Activated naive CD8-positive, alpha-beta T cell treated with anti-CD3 and anti-CD28 coated beads, Interleukin-2, amount 50 U/mL, for 24 hours (primary cell): ENCODE measurements around the gene TSPAN8.
"Not testable (repeated sequence)": the region's sequence is repeated elsewhere in the genome, so short reads cannot be mapped to it uniquely, and the experiment has no call there.

Experiments used
- ATAC-seq: fragments of 150-1000 bp; cut with Tn5 transposase; one replicate; pipeline ENCODE4 v1.10.0; 2021
- DNase-seq: peaks from one replicate; pipeline ENCODE4 v3.0.0; 2021
- H3K27ac Mint-ChIP-seq: one replicate; pipeline ENCODE4 v1.8.0; 2021; ENCODE audit warnings: mild to moderate bottlenecking, mixed read lengths
- H3K27me3 Mint-ChIP-seq: one replicate; pipeline ENCODE4 v1.8.0; 2021; ENCODE audit warnings: mixed read lengths
- H3K36me3 Mint-ChIP-seq: one replicate; pipeline ENCODE4 v1.8.0; 2021; ENCODE audit warnings: low read depth, mixed read lengths
- H3K4me1 Mint-ChIP-seq: one replicate; pipeline ENCODE4 v1.8.0; 2021; ENCODE audit warnings: mixed read lengths
- H3K4me3 Mint-ChIP-seq: one replicate; pipeline ENCODE4 v1.8.0; 2021; ENCODE audit warnings: mild to moderate bottlenecking, moderate library complexity, mixed read lengths
- H3K9me3 Mint-ChIP-seq: one replicate; pipeline ENCODE4 v1.8.0; 2021; ENCODE audit warnings: mixed read lengths

TSPAN8 gene

DNA sequence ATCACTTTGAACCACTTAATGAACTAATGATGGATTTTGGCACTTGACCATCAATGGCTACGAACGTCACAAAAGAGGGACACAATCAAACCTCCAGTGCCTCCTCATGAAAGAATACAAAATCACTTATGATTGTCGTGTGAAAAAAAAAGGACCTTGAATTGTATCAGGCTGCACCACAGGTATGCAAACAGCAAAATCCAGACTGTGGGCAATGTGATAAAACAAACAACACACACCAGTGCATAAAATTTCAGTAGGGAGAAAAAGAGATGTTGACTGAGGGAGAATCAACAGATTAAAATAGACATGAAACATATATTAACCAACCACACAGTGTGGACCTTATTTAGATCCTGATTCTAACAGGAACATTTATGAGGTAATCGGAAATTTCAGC is 2.6 kb downstream of the TSPAN8 start:
- H3K4me1 Mint-ChIP-seq = no peaks in the 10 kb centered on the region
- no peak overlapping the region for H3K27ac Mint-ChIP-seq
- H3K4me3 Mint-ChIP-seq = no peak overlapping the region
- DNase-seq (no peak), ATAC-seq (no peak)
- H3K27me3 Mint-ChIP-seq = no peaks in the 10 kb centered on the region
- no peaks in the 10 kb centered on the region for H3K36me3 Mint-ChIP-seq
- H3K9me3 Mint-ChIP-seq = no peaks in the 10 kb centered on the region

DNA sequence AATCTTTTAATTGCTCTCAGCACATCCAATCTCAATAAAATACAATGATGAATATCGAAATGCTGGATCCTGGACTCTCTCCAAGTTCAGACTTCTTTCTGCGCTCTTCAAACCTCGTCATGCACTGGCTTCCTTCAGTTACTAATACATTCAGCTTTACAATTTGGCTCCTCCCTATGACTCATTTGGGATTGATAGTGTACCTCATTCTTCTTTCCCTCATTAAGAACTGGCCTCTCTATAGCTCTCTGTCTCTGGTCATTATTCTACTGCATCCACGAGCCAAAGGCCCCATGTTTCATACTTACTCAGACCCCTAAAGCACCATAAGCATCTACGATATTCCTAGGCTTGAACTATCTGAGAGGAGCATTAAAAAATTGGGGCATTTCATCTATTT is 4.9 kb downstream of the TSPAN8 start:
- ATAC-seq (no peak), DNase-seq (no peak)
- no peak overlapping the region for H3K4me3 Mint-ChIP-seq
- no peaks in the 10 kb centered on the region for H3K36me3 Mint-ChIP-seq
- H3K27me3 Mint-ChIP-seq = no peaks in the 10 kb centered on the region
- no peaks in the 10 kb centered on the region for H3K4me1 Mint-ChIP-seq
- H3K9me3 Mint-ChIP-seq = no peaks in the 10 kb centered on the region
- H3K27ac Mint-ChIP-seq = no peak overlapping the region

DNA sequence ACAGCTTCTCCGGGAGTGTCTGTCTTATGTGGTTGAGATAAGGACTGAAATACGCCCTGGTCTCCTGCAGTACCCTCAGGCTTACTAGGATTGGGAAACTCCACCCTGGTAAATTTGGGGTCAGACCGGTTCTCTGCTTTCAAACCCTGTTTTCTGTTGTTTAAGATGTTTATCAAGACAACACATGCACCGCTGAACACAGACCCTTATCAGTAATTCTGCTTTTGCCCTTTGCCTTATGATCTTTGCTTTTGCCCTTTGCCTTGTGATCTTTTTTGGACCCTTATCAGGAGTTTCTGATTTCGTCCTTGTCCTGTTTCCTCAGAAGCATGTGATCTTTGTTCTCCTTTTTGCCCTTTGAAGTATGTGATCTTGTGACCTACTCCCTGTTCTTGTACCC is 7.8 kb downstream of the TSPAN8 start:
- H3K36me3 Mint-ChIP-seq = not testable (repeated sequence)

DNA sequence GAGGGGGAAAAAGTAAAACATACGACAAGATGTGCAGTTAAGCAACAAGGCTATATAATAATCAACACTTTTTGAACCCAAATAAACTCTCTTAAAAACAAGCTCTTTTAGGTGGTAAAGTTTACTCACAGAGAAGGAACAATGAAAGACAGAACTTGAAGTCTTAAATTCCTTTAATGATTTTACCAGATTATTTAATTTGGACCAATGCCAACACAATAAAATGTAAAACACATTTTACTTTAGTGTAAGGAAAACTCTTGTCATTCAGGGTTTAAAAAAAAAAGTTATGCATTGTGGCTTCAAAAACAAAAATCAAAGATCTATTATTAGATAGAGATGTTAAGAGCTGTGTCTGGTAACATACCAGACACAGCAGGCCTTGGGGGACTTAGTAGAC is 13.1 kb downstream of the TSPAN8 start:
- DNase-seq = no peak

More for the DNA sequence above, 7.8 kb downstream of the TSPAN8 start:
- not testable (repeated sequence) for H3K27ac Mint-ChIP-seq, H3K27me3 Mint-ChIP-seq, H3K4me1 Mint-ChIP-seq, H3K4me3 Mint-ChIP-seq, H3K9me3 Mint-ChIP-seq, ATAC-seq, DNase-seq

DNA sequence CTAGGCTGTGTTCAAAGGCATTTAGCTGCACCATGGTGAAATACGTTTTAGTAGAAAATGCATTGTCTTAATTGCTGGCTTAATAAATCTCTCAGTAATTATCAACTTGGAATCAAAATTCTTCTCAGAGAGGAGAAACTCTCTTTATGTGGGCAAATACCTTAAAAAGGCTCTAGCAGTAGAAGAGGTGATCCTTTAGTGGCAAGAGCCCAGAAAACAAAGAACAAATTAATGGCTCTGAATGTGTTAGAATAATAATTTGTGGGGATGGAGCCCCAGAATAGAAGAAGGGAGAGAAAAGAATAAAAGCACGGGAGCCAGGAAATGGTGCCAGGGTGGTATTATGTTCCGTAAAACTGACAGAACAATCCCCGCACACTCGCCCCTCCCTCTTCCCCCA is 14.8 kb downstream of the TSPAN8 start:
- H3K27ac Mint-ChIP-seq = no peak overlapping the region
- H3K9me3 Mint-ChIP-seq = no peaks in the 10 kb centered on the region
- no peaks in the 10 kb centered on the region for H3K36me3 Mint-ChIP-seq
- H3K4me3 Mint-ChIP-seq = no peak overlapping the region
- H3K4me1 Mint-ChIP-seq = no peaks in the 10 kb centered on the region
- H3K27me3 Mint-ChIP-seq = no peaks in the 10 kb centered on the region
- DNase-seq (no peak), ATAC-seq (no peak)

More for the DNA sequence above, 13.1 kb downstream of the TSPAN8 start:
- H3K9me3 Mint-ChIP-seq = no peaks in the 10 kb centered on the region
- no peak overlapping the region for H3K27ac Mint-ChIP-seq
- no peaks in the 10 kb centered on the region for H3K27me3 Mint-ChIP-seq
- no peaks in the 10 kb centered on the region for H3K4me1 Mint-ChIP-seq
- H3K36me3 Mint-ChIP-seq = no peaks in the 10 kb centered on the region
- no peak overlapping the region for H3K4me3 Mint-ChIP-seq
- no peak for ATAC-seq

DNA sequence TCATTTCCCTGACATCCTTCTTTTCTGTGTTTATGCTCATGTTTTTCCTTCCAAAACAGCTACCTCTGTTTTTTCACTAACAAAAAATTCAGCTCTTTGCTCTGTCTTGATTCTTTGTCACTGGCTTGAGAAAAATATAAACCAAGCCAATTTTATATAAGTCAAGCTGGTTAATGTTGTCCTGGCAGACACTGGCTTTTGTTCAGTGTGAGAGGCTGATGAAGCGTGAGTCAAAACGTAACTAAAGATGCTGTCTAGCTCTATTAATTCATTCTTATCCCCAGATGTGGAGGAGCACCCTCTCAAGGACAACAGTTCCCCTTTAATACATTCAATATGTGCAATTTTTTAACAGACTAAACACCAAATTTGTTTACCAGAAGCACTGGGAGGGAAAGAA is 15.8 kb downstream of the TSPAN8 start:
- H3K9me3 Mint-ChIP-seq = no peaks in the 10 kb centered on the region
- no peak for DNase-seq

DNA sequence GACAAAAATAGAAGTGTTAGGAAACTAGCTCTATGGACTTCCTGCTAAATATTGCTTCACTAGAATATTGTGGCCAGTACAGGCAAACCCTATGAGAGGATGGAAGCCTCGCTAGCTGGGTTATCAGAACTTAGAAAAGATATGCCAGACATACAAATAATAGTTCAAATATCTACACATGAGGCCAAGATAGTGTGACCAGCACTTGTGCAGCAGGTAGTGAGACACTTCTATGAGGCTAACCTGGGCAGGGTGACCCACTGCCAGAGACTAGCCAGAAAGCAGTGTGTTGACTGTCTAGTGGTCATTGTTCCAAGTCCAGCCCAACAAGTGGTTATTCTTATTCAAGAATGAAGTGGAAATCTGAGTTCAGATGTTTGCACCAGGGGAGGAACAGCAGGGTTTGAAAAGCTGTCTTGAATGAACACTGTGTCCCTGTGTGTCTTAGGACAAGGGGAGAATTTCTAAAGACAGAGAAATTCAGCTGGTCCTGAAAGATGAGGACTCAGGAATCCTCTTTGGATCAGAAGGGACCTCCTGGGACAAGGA is 16.3 kb downstream of the TSPAN8 start:
- no peak overlapping the region for H3K4me3 Mint-ChIP-seq
- no peaks in the 10 kb centered on the region for H3K27me3 Mint-ChIP-seq
- no peak for DNase-seq
- H3K4me1 Mint-ChIP-seq = no peaks in the 10 kb centered on the region
- H3K9me3 Mint-ChIP-seq = no peaks in the 10 kb centered on the region
- no peak overlapping the region for H3K27ac Mint-ChIP-seq
- ATAC-seq = no peak
- H3K36me3 Mint-ChIP-seq = no peaks in the 10 kb centered on the region

More for the DNA sequence above, 15.8 kb downstream of the TSPAN8 start:
- ATAC-seq = no peak
- H3K4me3 Mint-ChIP-seq = no peak overlapping the region
- H3K27me3 Mint-ChIP-seq = no peaks in the 10 kb centered on the region
- no peaks in the 10 kb centered on the region for H3K36me3 Mint-ChIP-seq
- no peaks in the 10 kb centered on the region for H3K4me1 Mint-ChIP-seq
- H3K27ac Mint-ChIP-seq = no peak overlapping the region

DNA sequence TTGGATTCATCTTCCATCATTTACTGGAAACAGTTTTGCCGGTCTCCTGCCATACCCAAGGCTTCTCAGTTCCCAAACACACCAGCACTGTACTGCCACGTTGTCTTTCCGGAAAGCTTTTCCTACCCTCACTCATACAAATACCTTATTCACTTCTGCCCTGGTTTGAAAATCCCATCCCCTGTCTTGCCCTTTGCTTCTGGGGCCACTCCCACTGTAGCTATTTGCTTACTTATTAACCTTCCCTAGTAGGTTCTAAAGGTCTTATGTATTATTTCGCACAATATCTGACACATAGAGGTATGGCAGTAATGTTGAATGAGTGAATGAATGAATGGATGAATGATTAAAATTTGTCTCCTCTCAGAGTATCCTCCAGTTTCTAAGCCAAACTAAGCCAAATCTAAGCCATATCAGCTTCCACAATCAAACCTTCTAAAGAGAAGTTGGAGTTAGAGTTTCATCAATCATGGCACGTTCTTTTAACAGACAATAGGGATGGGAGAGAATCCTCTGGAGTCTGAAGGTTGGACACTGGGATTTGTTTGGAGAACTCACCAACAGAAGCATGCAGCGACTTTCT is 18.6 kb downstream of the TSPAN8 start:
- no peak overlapping the region for H3K4me3 Mint-ChIP-seq
- no peaks in the 10 kb centered on the region for H3K9me3 Mint-ChIP-seq
- ATAC-seq = no peak
- H3K4me1 Mint-ChIP-seq = no peaks in the 10 kb centered on the region
- no peaks in the 10 kb centered on the region for H3K36me3 Mint-ChIP-seq
- no peaks in the 10 kb centered on the region for H3K27me3 Mint-ChIP-seq
- no peak overlapping the region for H3K27ac Mint-ChIP-seq
- DNase-seq = no peak

DNA sequence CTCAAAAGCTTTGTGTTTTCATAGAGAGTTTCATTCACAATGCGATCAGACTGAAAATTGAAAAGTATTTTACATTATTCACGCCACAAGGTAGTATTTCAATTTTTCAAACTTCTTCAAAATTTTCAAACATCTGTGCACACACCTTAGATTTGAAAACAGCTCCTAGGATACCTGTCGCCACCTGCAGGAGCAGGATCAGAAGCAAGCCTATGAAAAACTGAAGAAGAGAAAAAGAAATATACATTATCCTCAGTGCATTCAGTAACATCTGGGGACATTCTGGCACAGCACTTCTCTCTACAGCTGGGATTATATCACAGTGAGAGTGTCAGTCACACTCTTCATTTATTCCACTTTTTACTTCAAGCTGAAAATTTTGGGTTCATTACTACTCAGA is 19.8 kb downstream of the TSPAN8 start:
- H3K36me3 Mint-ChIP-seq = no peaks in the 10 kb centered on the region
- H3K27ac Mint-ChIP-seq = no peak overlapping the region
- ATAC-seq (no peak), DNase-seq (no peak)
- H3K27me3 Mint-ChIP-seq = no peaks in the 10 kb centered on the region
- H3K4me3 Mint-ChIP-seq = no peak overlapping the region
- no peaks in the 10 kb centered on the region for H3K9me3 Mint-ChIP-seq
- H3K4me1 Mint-ChIP-seq = no peaks in the 10 kb centered on the region

DNA sequence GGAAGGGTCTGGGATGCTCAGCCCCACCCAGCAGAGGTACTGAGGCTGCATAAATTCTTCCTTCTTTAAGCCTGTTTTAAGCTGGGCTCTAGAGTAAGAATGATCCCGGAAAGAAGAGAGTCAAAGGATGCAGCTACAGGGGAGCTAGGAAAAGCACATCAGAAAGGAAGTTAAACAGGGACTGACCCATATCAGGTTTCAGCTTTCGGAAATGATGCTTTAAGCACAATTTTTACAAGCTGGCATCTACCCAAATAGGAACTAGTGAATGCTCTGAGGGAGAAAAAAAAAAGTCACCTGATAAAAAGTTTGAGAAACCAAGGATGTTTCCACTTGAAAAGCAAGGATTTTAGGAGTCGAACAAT is 22.0 kb downstream of the TSPAN8 start:
- no peaks in the 10 kb centered on the region for H3K9me3 Mint-ChIP-seq
- ATAC-seq = no peak
- H3K4me1 Mint-ChIP-seq = no peaks in the 10 kb centered on the region
- H3K27ac Mint-ChIP-seq = no peak overlapping the region
- H3K36me3 Mint-ChIP-seq = no peaks in the 10 kb centered on the region
- H3K27me3 Mint-ChIP-seq = no peaks in the 10 kb centered on the region
- H3K4me3 Mint-ChIP-seq = no peak overlapping the region
- DNase-seq = no peak

DNA sequence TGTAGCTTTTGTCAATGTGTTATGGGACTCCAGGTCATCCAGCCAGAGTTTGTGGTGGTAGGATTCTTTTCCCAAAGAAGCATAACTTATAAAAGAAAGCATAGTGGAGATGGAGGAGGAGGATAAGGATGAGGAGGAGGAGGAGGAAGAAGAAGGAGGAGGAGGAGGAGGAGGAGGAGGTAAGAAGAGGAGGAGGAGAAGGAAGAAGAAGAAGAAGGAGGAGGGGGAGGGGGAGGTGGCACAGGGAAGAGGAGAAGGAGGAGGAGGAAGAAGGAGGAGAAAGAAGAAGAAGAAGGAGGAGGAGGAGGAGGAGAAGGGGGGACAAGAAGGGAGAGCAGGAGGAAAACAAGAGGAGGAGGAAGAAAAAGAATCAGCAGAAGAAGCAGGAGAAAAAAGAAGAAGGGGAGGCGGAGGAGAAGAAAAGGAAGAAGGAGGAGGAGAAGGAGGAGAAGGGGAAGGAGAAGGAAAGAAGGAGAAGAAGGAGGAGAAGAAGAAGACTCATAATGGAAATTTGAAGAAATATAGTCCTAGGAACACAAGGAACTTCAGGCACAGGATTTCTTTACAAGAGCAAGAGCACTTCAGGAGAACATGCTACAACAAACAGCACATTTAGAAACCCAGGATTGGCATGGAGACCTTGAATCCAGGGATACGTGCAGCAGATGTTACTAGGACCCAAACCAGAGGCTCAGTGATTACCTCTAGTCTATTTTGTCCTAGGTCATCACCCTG is 22.6 kb downstream of the TSPAN8 start:
- Mint-ChIP-seq H3K4me1 (no peaks in the 10 kb centered on the region), H3K4me3 (no peak overlapping the region), H3K36me3 (no peaks in the 10 kb centered on the region), H3K27ac (no peak overlapping the region), H3K9me3 (no peaks in the 10 kb centered on the region), H3K27me3 (no peaks in the 10 kb centered on the region)
- DNase-seq (no peak), ATAC-seq (no peak)

DNA sequence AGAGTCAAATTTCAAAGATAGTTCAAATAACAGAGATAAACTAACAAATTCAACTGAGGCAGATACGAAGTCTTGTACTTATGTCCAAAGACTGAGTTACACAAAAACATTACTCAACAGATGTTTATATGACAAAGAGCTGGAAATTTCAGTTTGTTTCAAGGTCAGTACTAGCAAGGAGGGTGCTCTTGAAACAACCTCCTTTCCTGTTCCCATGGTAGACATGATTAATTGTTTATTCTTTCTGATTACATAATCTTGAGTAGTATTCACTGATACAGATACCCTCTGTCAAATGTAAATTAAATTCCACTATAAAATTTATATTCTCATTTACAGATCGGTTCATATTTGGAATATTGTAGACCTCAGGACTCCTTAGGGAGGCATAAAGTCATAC is 23.4 kb downstream of the TSPAN8 start:
- Mint-ChIP-seq H3K4me3 (no peak overlapping the region), H3K27me3 (no peaks in the 10 kb centered on the region), H3K4me1 (no peaks in the 10 kb centered on the region), H3K36me3 (no peaks in the 10 kb centered on the region), H3K27ac (no peak overlapping the region), H3K9me3 (no peaks in the 10 kb centered on the region)
- DNase-seq = no peak
- no peak for ATAC-seq

DNA sequence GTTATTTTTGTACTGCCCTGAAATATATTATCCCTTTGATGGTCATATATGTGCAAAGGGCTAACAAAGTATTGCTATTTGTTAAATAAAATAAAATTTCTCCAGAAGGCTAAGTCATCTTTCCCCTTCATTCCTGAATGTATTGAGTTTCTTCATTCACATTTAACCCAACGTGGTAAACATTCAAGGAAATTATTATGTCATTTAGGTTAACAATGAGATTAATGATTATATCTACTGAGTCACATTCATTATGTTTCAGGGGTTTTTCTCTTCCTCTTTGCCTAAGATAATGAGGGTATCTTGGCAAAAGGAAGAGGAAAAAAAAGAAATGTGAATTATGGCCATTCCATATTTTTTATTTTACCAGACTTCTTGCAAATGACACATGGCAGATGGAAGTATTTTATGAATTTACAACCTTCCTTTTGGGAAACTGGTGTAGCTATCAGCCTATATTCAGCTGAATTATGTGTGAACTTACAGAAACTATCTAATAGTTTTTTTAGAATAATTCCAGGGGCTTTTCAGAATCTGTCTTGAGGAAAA is 27.2 kb downstream of the TSPAN8 start:
- no peak overlapping the region for H3K4me3 Mint-ChIP-seq
- no peaks in the 10 kb centered on the region for H3K4me1 Mint-ChIP-seq
- no peaks in the 10 kb centered on the region for H3K36me3 Mint-ChIP-seq
- ATAC-seq (no peak), DNase-seq (no peak)
- no peaks in the 10 kb centered on the region for H3K27me3 Mint-ChIP-seq
- H3K9me3 Mint-ChIP-seq = no peaks in the 10 kb centered on the region
- no peak overlapping the region for H3K27ac Mint-ChIP-seq

DNA sequence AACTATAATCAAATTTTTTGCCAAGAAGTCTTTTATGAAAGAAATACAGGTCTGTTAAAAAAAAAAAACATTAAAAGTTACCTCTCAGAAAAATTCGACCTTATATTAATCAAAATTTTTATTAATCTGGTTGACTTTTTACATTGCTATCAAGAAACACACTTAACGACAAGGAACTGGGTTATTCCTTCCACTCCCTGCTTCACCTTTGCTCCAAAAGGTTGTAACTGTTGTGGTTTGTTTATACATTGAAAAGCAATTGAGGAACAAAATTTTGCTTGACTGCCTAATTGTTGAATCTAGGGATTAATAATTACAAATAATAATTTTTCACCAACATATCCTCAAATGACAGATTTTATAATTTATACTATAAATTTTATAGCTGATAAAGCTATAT is 28.4 kb downstream of the TSPAN8 start:
- ATAC-seq = no peak
- H3K4me1 Mint-ChIP-seq = no peaks in the 10 kb centered on the region
- H3K9me3 Mint-ChIP-seq = no peaks in the 10 kb centered on the region
- no peak for DNase-seq
- H3K27me3 Mint-ChIP-seq = no peaks in the 10 kb centered on the region
- H3K4me3 Mint-ChIP-seq = no peak overlapping the region
- no peak overlapping the region for H3K27ac Mint-ChIP-seq
- H3K36me3 Mint-ChIP-seq = no peaks in the 10 kb centered on the region

DNA sequence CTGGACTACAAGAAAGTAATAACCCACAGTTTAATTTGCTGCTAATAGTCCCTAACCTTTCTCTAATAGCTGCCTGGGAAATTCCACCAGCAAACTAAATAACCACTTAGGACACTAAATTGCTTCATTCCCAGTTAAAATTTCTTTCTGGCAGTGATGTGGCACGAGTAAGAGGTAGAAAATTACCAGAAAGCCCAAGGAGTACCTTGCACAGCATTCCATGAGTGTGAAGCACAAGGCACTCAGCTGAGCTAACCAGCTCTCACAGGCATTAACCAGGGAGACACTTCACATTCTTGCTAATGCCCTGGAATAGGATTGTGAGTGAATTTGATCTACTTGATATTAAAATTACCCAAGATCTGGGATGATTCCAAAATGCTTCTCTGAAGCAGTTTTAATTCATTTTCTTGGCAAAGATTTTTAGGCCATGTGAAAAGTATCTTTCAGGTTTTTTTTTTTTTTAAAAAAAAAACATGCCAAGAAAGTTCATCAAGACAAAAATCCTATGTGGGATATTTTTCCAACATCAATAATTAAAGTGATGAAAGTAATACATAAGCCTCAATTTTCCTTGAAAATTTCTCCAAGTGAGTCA is 29.5 kb downstream of the TSPAN8 start:
- no peaks in the 10 kb centered on the region for H3K4me1 Mint-ChIP-seq
- no peaks in the 10 kb centered on the region for H3K9me3 Mint-ChIP-seq
- H3K4me3 Mint-ChIP-seq = no peak overlapping the region
- H3K36me3 Mint-ChIP-seq = no peaks in the 10 kb centered on the region
- ATAC-seq (no peak), DNase-seq (no peak)
- no peaks in the 10 kb centered on the region for H3K27me3 Mint-ChIP-seq
- H3K27ac Mint-ChIP-seq = no peak overlapping the region
